AG04449 (cell line): ENCODE data around the gene SDHAF3.

Source experiments
- CTCF ChIA-PET: fragments of 350-600 bp; formaldehyde crosslinking; extraction: SDS; loops from one replicate; lab custom pipeline; 2021; ENCODE audit warnings: antibody characterized with exemption; lab: Yijun Ruan, JAX
- POLR2A ChIA-PET: fragments of 400-600, 350-600 bp; formaldehyde crosslinking; extraction: SDS; loops from one replicate; lab custom pipeline; 2020; ENCODE audit warnings: antibody characterized with exemption, inconsistent platforms; lab: Yijun Ruan, JAX
- DNase-seq: peaks from one replicate; pipeline ENCODE4 v3.0.0-alpha.2; 2010; ENCODE audit warnings: low read depth, low spot score
- H3K4me3 ChIP-seq: 2 replicates; pipeline ENCODE4 v1.5.1; 2011; ENCODE audit warnings: low read depth, mild to moderate bottlenecking, control low read depth, low read length
- TF ChIP-seq, protein P1 (sequence below): IDR thresholded peaks from one replicate; pipeline ENCODE4 v1.5.1; 2011; ENCODE audit warnings: mild to moderate bottlenecking, moderate library complexity, low read length, control low read depth, inconsistent platforms; ENCODE audit not compliant: insufficient read depth; ENCODE audit errors: missing control alignments

Gene SDHAF3

DNA sequence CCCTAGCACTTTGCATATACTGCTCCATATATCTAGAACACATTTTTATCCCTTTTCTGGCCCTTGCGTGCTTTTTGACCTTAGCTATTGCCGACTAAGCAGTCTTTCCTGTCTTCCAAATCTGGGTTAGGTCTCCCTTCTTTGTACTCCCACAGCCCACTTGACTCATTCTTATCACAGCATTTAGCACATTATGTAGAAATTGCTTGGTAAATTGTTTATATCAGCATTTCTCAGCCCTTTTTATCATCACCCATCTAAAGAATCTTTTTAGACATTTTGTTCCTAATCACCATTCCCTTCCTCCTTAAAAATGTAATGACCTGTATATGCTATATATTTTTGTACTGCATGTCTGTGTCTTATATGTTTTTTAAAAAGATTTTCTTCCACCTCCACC is 101.7 kb downstream of the SDHAF3 start:
- no peak for DNase-seq
- CTCF ChIA-PET: no interaction called here
- TF ChIP-seq, protein P1, sequence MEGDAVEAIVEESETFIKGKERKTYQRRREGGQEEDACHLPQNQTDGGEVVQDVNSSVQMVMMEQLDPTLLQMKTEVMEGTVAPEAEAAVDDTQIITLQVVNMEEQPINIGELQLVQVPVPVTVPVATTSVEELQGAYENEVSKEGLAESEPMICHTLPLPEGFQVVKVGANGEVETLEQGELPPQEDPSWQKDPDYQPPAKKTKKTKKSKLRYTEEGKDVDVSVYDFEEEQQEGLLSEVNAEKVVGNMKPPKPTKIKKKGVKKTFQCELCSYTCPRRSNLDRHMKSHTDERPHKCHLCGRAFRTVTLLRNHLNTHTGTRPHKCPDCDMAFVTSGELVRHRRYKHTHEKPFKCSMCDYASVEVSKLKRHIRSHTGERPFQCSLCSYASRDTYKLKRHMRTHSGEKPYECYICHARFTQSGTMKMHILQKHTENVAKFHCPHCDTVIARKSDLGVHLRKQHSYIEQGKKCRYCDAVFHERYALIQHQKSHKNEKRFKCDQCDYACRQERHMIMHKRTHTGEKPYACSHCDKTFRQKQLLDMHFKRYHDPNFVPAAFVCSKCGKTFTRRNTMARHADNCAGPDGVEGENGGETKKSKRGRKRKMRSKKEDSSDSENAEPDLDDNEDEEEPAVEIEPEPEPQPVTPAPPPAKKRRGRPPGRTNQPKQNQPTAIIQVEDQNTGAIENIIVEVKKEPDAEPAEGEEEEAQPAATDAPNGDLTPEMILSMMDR: no peak
- H3K4me3 ChIP-seq: no peak overlapping the region
- POLR2A ChIA-PET: no interaction called here

DNA sequence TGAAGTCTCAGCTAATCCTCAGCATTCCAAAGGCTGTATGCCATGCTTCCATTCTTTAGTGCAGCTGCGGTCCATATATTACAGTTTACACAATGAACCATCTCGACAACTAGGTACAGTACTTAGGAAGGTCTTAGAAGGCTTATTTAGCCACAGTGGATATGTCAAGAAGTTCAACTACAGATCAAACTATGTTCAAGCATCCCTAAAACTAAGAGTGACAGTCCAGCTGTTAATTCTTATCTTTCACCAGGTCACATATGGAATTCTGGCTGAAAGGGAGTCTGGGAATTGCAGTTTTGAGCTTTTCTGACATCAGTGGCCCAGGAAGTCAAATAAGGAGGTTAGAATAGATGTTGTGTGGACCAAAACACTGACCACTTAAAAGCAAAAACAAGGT is 106.8 kb downstream of the SDHAF3 start:
- CTCF ChIA-PET: no interaction called here
- POLR2A ChIA-PET: no interaction called here
- no peak for DNase-seq
- TF ChIP-seq, protein P1: no peak
- no peak overlapping the region for H3K4me3 ChIP-seq

DNA sequence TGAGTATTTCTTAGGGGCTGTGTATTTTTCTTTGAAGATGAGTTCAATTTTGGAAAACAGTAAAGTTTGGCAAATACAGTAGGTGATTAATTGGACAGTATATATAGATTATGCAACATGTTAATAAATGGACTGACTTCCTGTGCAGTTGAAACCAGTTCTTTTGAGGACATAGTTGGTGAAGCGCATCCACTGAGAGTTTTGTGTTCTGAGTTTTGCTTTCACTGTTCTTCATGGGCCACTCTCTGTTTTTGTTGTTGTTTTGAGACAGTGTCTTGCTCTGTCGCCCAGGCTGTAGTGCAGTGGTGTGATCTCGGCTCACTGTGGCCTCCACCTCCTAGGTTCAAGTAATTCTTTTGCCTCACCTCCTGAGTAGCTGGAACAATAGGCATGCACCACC is 109.0 kb downstream of the SDHAF3 start:
- POLR2A ChIA-PET: no interaction called here
- no peak overlapping the region for H3K4me3 ChIP-seq
- CTCF ChIA-PET: no interaction called here
- DNase-seq: no peak
- TF ChIP-seq, protein P1: no peak
